GM23248 (cell line): ENCODE measurements around the gene CFAP43.

Experiments used
- EZH2 ChIP-seq: fragments of 200-600 bp; sonication (generic); IDR thresholded peaks from 2 replicates; pipeline ENCODE4 v1.6.1; 2018; ENCODE audit warnings: antibody characterized with exemption, mild to moderate bottlenecking; ENCODE audit not compliant: insufficient read depth, poor library complexity, severe bottlenecking
- EZH2phosphoT487 ChIP-seq: fragments of 200-600 bp; sonication (generic); IDR thresholded peaks from 2 replicates; pipeline ENCODE4 v1.6.1; 2018; ENCODE audit warnings: antibody characterized with exemption, moderate library complexity, mild to moderate bottlenecking, low read depth; ENCODE audit not compliant: insufficient read depth

DNA sequence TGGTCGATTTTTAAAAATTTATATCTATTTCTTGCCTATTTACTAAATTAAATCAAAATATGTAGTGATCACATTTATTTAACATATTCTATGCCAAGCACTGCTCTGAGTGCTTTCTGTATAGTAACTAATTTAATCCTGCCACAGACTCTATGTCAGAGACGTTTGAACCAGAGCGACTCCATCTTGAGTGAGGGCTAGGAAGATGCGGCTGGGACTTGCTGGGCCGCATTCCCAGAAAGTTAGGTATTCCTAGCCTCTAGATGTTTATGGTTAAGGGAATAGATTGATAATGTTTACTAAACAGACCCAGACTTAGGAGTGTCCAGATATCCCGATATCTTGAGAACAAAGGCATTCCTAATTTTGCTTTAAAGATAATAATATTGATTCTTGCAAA is 19.3 kb upstream of the CFAP43 start:
- TF ChIP-seq EZH2 (no peak), EZH2phosphoT487 (no peak)
